ENCODE data around the gene PCBP4.
"Not testable (repeated sequence)": the region's sequence is repeated elsewhere in the genome, so short reads cannot be mapped to it uniquely, and the experiment has no call there.

PCBP4 gene

GRCh38 chr3:51993657-51994056 lies 26.4 kb upstream of the PCBP4 start:
- not testable (repeated sequence) for DNase-seq

GRCh38 chr3:51992017-51992682 lies 24.9 kb upstream of the PCBP4 start:
- DNase-seq, result no peak

GRCh38 chr3:51990501-51990971 lies 23.3 kb upstream of the PCBP4 start:
- not testable (repeated sequence) for DNase-seq

- DNase-seq, result no peak
These were observed 21.3 kb upstream of the PCBP4 start for GRCh38 chr3:51988286-51989146.

GRCh38 chr3:51987568-51987967 lies 20.3 kb upstream of the PCBP4 start:
- DNase-seq, result no peak

GRCh38 chr3:51986010-51986947 lies 19.0 kb upstream of the PCBP4 start:
- DNase-seq, result no peak

GRCh38 chr3:51985063-51985462 lies 17.8 kb upstream of the PCBP4 start:
- DNase-seq, result no peak

GRCh38 chr3:51984269-51984647 lies 17.0 kb upstream of the PCBP4 start:
- DNase-seq, result no peak

- DNase-seq, result no peak
These were observed 16.5 kb upstream of the PCBP4 start for GRCh38 chr3:51983578-51984268.

- DNase-seq, result no peak
These were observed 15.8 kb upstream of the PCBP4 start, which contains the start of gene ACY1 for GRCh38 chr3:51982838-51983577. ACY1 (plus strand) TSS chr3:51983535; CDS start chr3:51984065, 530 bp downstream.

- DNase-seq, result no peak
These were observed 15.1 kb upstream of the PCBP4 start for GRCh38 chr3:51982352-51982837.

- no peak for DNase-seq
These were observed 13.0 kb upstream of the PCBP4 start for GRCh38 chr3:51980253-51980652.

GRCh38 chr3:51978143-51978502 lies 10.9 kb upstream of the PCBP4 start:
- DNase-seq, result no peak

GRCh38 chr3:51977446-51978142 lies 10.3 kb upstream of the PCBP4 start:
- DNase-seq, result no peak

GRCh38 chr3:51975852-51976549 lies 8.7 kb upstream of the PCBP4 start:
- DNase-seq, result no peak

GRCh38 chr3:51974963-51975851 lies 8.0 kb upstream of the PCBP4 start, which contains the start of gene ABHD14A:
ABHD14A (plus strand) TSS chr3:51975064; CDS start chr3:51975136, 72 bp downstream.
- peak; percentile 11 for DNase-seq

GRCh38 chr3:51974277-51974962 lies 7.2 kb upstream of the PCBP4 start:
- DNase-seq, result no peak

- DNase-seq, result no peak
These were observed 4.1 kb upstream of the PCBP4 start for GRCh38 chr3:51971350-51971749.
